Activated T-helper 9 cell treated with anti-CD3 and anti-CD28 coated beads, Interleukin-2, amount 50 U/mL, for 16 hours (primary cell): ENCODE measurements around the gene TBCD.

Source experiments
- DNase-seq: peaks from one replicate; pipeline ENCODE4 v3.0.0-alpha.2; 2020; ENCODE audit warnings: low read depth

The TBCD gene

GRCh38 chr17:82926081-82926480 is 174.2 kb downstream of the TBCD start:
- DNase-seq, result no peak

DNA sequence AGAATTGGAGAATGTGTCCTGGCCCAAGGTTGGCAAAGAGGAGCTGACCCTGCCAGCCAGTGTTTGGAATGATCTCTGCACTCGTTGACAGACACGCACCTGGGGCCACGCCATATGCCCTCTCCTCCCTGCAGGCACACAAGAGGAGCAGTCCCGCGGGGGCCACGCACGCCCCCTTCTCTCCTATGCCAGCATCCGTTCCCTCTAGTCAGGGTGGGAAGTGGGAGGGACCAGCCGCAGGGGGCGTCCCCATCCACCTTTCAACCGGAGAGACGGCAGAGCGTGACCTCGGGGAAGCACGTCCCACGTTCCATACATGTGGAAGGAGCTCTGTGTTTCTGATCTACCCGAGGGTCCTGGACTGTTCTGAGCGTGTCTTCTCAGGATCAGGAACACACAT is 174.9 kb downstream of the TBCD start:
- DNase-seq, result no peak

- no peak for DNase-seq
Observed at GRCh38 chr17:82927311-82927660, 175.4 kb downstream of the TBCD start.

DNA sequence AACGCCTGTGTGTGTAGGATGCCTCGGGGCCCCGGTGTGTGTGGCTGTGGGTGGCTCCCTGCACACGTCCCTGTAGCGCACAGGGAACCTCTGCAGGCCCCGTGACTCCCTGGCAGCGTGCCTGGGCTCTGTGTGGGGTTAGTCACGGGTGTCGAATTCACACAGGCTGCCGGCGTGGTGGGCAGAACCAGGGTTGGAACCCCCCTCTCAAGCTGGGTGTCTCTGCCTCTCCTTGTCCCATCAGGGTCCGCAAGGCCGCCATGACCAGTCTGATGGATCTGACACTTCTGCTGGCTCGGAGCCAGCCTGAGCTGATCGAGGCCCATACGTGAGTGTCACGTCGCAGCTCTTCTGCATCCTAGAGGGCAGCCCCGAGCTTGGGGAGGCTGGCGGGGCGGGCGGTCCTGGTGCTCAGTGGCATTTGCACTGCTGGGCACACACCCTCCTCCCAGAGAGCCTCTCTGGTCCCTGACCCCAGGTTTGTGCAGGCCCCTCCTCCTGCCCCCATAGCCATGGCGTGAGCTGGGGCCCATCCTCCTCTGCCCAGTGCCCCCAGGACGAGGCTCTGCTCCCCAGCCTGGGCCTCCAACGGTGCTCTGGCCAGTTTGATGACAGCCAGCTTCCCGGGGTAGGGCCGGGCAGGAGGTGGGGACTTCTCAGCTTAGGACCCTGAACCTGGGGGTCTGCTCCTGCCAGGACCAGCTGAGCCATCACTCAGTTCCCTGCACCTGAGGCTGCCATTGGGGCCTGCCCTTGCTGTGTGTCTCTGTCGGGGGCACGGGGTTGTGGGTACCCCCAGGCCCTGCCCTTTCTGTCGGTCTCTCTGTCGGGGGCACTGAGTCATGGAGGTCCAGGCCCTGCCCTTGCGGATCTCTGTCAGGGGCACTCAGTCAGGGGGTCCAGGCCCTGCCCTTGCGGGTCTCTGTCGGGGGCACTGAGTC is 176.1 kb downstream of the TBCD start:
- DNase-seq, result no peak

- no peak for DNase-seq
Observed at GRCh38 chr17:82929011-82929622, 177.3 kb downstream of the TBCD start.

GRCh38 chr17:82929676-82930042 is 177.8 kb downstream of the TBCD start:
- DNase-seq, result no peak

DNA sequence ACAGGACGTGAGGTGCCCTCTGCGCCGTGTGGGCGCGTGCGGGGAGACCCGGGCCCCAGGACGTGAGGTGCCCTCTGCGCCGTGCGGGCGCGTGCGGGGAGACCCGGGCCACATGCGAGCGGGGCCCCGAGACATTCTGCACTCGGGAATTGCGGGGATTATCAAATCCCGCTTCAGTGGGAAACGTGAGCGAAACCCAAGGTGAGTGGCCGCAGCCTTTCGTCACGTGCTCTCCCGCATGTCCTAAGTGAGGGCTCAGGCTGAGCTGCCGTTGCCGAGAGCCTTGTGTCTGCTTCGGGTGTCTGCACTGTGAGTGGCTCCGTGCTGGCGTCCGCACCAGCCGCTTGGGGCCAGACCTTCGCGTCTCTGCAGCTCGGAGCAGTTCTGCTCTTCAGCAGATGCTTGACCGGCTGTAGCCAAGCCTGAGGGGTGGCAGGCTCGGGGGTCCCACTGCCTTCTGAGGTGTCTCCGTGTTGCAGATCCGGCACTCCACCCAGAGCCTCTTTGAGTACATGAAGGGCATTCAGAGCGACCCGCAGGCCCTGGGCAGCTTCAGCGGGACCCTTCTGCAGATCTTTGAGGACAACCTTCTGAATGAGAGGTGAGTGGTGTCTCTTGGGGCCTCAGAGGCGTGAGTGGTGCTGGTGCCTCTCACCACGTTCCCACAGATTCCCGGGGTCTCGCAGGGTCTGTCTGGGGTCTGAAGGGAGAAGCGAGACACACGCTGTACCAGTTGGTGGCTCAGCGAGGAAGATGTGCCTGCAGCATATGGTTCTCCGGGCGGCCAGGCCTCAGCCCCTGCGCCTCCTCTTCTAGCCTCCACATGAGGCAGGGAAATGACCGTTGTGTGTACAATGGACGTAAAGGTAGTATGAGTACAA is 178.4 kb downstream of the TBCD start:
- DNase-seq, result no peak

GRCh38 chr17:82930924-82931698 is 179.2 kb downstream of the TBCD start:
- DNase-seq, result no peak

DNA sequence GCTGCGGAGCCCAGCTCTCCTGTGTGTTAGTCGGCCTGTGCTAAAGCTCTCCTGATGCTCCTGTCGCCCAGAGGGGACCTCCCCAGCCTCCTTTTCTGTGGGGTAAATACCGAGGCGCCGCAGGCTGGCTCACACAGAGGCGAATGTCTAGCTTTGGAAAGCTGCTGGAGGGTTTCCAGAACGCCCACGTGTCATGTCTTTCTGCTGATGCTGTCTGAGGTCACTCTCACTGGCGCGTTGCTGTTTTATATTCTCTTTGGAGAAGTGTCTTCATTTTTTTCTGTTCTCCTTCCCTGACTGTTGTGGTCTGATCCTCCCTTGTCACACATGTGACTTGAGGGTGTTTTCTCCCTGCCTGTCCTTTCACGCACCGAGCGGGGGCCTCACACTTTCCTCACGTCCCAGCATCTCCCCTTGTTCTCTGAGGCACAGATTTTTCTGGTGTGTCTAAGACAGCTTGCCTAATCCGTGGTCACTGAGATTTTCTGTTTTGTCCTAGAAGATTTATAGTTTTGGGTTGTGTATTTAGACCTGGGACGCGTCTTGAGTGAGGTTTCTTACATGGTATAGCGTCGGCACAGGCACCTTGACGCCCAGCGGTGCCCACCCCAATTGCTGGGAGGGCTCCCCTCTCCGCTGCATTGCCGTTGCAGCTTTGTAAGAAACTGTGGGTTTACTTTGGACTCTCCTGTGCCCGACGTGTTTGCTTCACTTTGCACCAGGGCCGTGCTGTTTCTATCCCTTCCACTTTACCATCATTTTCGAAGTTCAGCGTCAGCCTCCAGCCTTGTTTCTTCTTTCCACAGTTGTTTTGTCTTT is 180.0 kb downstream of the TBCD start:
- no peak for DNase-seq

GRCh38 chr17:82932518-82933310 is 180.8 kb downstream of the TBCD start:
- no peak for DNase-seq

DNA sequence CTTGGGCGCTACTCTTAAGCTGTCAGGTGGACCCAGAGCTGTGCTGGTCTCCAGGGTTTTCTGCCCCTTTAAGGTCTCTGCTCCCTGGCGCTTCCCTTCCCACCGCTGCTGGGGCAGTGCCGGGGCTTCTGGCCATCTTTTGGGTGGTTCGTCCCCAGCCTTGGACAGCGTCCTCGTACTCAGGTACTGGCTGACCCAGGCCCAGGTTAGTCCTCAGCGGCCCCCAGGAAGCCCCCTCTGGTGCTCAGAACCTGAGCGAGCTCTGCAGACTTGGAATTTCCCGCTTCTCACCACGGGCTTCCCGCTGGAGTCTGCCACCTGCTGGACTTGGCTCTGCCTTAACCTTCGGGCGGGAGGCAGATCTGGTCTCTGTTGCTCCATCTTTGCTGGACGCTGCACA is 182.0 kb downstream of the TBCD start:
- no peak for DNase-seq

- DNase-seq, result no peak
Observed at GRCh38 chr17:82935966-82936767, 184.3 kb downstream of the TBCD start.

GRCh38 chr17:82936768-82937171 is 184.9 kb downstream of the TBCD start:
- no peak for DNase-seq

DNA sequence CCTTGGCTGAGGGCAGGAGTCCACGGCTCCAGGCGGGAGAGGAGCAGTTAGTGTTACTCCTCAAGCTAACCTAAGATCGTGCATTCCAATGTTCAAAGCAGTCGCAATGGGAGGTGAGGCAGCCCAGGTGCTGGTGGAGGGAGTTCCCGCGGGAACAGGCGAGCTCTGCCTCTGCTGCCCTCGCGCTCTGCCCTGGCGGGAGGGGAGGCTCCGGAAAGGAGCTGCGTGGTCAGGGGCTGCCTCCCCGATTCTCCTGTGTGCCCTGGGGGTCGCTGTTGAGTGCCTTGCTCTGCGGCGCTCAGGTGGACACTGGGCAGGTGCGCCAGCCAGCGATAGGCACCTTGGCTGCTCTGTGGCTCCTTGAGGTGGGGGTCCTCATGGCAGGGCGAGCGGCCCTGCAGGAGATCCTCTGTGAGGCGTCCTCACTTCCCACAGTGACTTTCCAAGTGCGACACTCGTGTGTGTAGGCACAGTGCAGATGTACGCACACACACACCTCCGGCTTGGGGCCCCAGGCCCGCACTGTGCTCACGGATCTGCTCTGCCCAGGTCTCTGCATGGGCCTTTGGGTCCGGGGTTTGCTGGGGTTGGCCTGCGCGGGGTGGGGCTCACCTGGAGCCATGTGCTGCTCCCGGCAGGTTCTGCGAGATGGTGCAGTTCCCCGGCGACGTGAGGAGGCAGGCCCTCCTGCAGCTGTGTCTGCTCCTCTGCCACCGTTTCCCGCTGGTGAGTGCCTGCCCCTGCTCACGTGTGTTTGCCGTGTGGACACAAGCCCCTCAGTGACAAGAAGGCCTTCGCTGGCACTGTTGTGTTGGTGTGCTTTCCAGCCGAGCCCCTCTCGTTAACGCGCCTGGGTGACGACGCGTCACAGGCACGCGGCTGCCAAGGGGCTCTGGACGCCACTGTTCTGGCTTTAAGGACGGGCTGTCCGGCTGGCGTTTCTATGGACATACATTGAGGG is 185.8 kb downstream of the TBCD start:
- no peak for DNase-seq

GRCh38 chr17:82938486-82938872 is 186.6 kb downstream of the TBCD start:
- DNase-seq, result no peak

DNA sequence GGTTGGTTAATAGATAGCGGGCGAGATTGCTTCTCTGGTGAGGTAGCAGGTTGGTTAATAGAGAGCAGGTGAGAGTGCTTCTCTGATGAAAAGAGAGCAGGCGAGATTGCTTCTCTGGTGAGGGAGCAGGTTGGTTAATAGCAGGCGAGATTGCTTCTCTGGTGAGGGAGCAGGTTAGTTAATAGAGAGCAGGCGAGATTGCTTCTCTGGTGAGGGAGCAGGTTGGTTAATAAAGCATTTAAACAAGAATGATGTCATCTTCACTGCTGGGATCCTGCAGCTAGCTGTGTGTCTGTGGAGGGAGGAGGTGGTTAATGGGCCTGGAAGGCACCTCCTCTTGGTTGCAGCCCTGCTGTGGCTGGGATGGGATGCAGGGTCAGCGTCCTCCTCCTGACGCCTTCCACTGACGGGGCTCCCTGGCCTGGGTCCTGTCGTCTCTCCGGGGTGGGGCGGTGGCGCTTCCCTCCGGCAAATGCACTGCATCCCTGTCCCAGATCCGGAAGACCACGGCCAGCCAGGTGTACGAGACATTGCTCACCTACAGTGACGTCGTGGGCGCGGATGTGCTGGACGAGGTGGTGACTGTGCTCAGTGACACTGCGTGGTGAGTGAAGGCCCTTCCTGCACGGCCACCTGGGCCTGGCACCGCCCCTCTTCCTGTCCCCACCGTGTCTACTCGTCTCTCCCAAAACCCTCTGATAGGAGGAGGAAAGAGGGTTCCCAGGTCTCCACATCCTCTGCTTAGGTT is 187.2 kb downstream of the TBCD start:
- DNase-seq, result no peak

DNA sequence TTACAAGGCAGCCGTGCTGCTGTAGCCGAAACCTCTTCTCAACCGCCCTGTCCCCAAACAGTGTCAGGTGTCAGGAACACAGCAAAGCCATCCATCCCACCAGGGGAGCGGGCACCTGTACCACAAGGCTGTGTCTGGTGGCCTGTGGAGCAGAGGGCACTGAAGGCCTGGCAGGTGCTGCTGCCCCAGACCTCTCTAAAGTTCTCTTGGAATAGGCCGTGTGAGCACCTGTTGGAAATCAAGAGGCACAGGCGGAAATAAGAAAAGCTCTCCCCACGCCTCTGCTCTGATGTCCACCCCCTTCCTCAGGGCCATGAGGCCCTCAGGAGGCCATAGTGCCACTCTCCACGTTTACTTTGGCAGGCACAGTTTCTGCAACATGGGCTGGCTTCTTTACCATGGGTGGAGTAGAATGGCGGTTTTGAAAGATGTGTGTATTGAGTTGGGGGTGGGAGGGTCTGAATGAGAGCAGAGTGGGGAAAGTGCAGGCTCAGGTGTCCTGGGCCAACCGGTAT is 187.8 kb downstream of the TBCD start:
- DNase-seq, result no peak
